ENCODE data around the gene THSD1. TPM values are rescaled to one million over a fixed set of nuclear protein-coding genes. Genes with fewer than 3 reads are reported as not detected.

Gene THSD1
- total RNA-seq, 2 donors from 2014 or later = 1.3 TPM

DNA sequence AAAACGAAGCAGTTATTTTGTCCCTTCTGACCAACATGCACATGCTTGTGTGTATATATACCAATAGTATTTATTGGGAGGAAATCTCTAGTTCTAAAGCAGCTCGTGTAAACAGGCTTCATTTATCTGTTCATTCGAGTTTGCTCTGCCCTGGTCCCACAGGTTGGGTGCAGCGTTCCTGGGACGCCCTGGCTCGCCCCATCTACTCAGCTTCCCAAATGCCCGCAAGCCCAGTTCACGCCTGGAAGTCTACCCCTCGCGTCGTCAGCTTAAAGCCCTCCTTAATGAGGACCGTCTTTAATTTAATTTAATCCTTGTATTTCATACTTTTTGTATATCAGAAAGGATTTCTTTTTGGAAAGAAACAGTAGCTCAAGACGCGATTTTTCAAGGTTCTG, 604 bp downstream of the THSD1 start:
- intact Hi-C loops (cut with DNase I) = no loop called here
- Histone ChIP-seq H3K4me1 (peaks cover 13% of the 10 kb centered on the region), H3K27me3 (peaks cover 0 to 12% of the 10 kb centered on the region in 2 donors), H3K9me3 (no peaks in the 10 kb centered on the region), H3K4me3 (no peak overlapping the region), H3K36me3 (replicated peaks in 1 of 2; ENCODE audit: insufficient read depth in 1 of 2, low read depth in 2 of 2) (no peaks in the 10 kb centered on the region), H3K27ac (no peak overlapping the region)
- TF ChIP-seq POLR2A (IDR thresholded peaks at IDR 0.05) = no peak
- TF ChIP-seq, protein P1, sequence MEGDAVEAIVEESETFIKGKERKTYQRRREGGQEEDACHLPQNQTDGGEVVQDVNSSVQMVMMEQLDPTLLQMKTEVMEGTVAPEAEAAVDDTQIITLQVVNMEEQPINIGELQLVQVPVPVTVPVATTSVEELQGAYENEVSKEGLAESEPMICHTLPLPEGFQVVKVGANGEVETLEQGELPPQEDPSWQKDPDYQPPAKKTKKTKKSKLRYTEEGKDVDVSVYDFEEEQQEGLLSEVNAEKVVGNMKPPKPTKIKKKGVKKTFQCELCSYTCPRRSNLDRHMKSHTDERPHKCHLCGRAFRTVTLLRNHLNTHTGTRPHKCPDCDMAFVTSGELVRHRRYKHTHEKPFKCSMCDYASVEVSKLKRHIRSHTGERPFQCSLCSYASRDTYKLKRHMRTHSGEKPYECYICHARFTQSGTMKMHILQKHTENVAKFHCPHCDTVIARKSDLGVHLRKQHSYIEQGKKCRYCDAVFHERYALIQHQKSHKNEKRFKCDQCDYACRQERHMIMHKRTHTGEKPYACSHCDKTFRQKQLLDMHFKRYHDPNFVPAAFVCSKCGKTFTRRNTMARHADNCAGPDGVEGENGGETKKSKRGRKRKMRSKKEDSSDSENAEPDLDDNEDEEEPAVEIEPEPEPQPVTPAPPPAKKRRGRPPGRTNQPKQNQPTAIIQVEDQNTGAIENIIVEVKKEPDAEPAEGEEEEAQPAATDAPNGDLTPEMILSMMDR (IDR thresholded peaks at IDR 0.05) = no peak
- ATAC-seq (no peak), DNase-seq (no peak)
- 7 to 10% methylated on average over 14 of the region's 14 CpGs for WGBS, 2 donors

DNA sequence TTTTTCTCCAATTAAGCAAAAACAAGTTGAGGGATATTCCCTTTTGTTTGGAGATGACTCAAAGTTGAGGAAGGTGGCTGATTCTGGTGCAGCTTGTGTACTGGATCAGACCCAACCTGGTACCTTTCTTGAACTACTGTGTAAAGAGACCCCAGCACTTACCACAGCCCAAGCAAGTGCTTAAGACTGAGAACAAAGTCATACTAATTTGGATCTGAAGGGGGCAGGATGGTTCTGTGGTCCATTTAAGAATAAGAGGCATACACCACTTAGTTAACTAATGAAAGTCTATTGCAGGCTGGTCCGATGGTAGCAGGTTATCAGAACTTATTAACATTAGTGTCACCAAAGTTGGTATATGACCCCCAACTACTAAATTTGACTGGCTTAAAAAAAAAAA, 6.3 kb downstream of the THSD1 start:
- no peak overlapping the region for H3K27ac ChIP-seq
- TF ChIP-seq POLR2A (IDR thresholded peaks at IDR 0.05) = no peak
- TF ChIP-seq, protein P1 (IDR thresholded peaks at IDR 0.05) = no peak
- H3K9me3 ChIP-seq = no peaks in the 10 kb centered on the region
- H3K27me3 ChIP-seq = no peaks in the 10 kb centered on the region
- no peaks in the 10 kb centered on the region for H3K4me1 ChIP-seq
- no peaks in the 10 kb centered on the region for H3K36me3 ChIP-seq (replicated peaks in 1 of 2; ENCODE audit: insufficient read depth in 1 of 2, low read depth in 2 of 2)
- intact Hi-C loops (cut with DNase I) = no loop called here
- H3K4me3 ChIP-seq = no peak overlapping the region
- DNase-seq (no peak), ATAC-seq (no peak)
- WGBS, 2 donors = 61 to 75% methylated on average over 1 of the region's 1 CpG

DNA sequence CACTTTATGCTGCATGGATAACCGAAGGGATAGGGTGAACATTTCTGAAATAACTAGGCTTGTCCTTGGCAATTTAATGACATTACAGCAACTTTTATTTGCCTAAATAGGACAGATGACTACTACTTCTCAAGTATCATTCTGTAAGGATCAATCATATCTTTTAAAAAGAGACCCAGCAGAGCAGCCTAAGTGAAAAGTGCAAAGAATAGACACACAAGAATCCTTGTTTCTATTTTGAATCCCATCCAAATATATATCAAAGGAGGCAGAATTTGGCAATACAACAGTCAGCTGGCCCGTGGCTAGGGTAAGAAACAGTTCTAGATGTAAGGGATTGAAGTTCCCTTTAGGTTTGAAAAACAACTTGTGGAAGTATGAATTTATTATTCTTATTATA, 6.9 kb downstream of the THSD1 start:
- TF ChIP-seq POLR2A (IDR thresholded peaks at IDR 0.05) = no peak
- TF ChIP-seq, protein P1 (IDR thresholded peaks at IDR 0.05) = no peak
- H3K36me3 ChIP-seq (replicated peaks in 1 of 2; ENCODE audit: insufficient read depth in 1 of 2, low read depth in 2 of 2) = no peaks in the 10 kb centered on the region
- H3K27ac ChIP-seq = no peak overlapping the region
- no peaks in the 10 kb centered on the region for H3K4me1 ChIP-seq
- no peaks in the 10 kb centered on the region for H3K9me3 ChIP-seq
- intact Hi-C loops (cut with DNase I) = no loop called here
- ATAC-seq (no peak), DNase-seq (no peak)
- H3K4me3 ChIP-seq = no peak overlapping the region
- 28 to 31% methylated on average over 2 of the region's 2 CpGs for WGBS, 2 donors
- no peaks in the 10 kb centered on the region for H3K27me3 ChIP-seq

DNA sequence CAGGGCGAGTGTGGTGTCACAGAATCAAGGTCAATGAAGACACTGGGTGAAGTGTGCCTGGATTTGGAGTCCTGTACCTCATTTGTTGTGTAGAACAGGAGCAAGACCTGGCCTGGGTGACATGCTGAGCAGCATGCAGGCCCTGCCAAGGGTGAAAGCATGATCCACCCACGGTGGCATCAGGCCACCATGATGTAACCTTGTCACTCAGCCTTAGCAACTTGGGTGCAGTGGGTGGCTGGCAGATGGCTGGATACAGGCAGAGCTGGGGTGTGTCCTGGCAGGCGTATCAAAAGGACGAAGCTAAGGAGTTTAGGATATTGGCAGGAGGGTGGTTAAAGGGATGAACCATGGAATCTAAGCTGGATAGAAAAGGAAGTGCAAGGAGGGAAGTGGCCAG, 10.3 kb downstream of the THSD1 start:
- Histone ChIP-seq H3K9me3 (no peaks in the 10 kb centered on the region), H3K27me3 (no peaks in the 10 kb centered on the region), H3K27ac (no peak overlapping the region), H3K4me1 (no peaks in the 10 kb centered on the region), H3K36me3 (replicated peaks in 1 of 2; ENCODE audit: insufficient read depth in 1 of 2, low read depth in 2 of 2) (no peaks in the 10 kb centered on the region), H3K4me3 (no peak overlapping the region)
- no peak for ATAC-seq
- 74 to 87% methylated on average over 4 of the region's 4 CpGs for WGBS, 2 donors
- TF ChIP-seq, protein P1 (IDR thresholded peaks at IDR 0.05) = no peak
- no peak for TF ChIP-seq POLR2A (IDR thresholded peaks at IDR 0.05)
- no peak for DNase-seq
- intact Hi-C loops (cut with DNase I) = no loop called here

DNA sequence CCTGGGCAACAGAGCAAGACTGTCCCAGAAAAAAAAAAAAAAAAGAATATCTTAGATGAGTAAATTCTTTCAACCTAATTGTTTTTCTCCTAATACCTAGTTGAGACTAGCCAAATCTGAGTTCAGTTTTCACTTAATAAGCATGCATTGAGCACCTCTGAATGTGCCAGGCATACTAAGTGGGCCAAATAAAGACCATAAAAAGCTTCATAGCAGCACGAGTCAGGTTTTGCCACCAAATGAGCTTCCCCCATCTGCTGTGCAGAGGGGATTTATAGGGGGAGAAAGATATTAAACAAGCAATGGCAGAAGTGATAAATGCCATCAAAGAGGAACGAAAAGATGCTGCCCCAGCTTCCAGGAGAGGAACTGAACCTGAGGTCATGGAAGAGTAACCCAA, 11.4 kb downstream of the THSD1 start:
- 68 to 76% methylated on average over 2 of the region's 2 CpGs for WGBS, 2 donors
- ATAC-seq (no peak), DNase-seq (no peak)
- no peak for TF ChIP-seq POLR2A (IDR thresholded peaks at IDR 0.05)
- TF ChIP-seq, protein P1 (IDR thresholded peaks at IDR 0.05) = no peak
- Histone ChIP-seq H3K27me3 (no peaks in the 10 kb centered on the region), H3K9me3 (no peaks in the 10 kb centered on the region), H3K4me1 (no peaks in the 10 kb centered on the region), H3K36me3 (replicated peaks in 1 of 2; ENCODE audit: insufficient read depth in 1 of 2, low read depth in 2 of 2) (no peaks in the 10 kb centered on the region), H3K27ac (no peak overlapping the region), H3K4me3 (no peak overlapping the region)
- intact Hi-C loops (cut with DNase I) = no loop called here
